GM12872 (cell line): ENCODE data around the gene SPATA6.

ENCODE experiments used
- TF ChIP-seq, protein P1 (sequence below): IDR thresholded peaks from 3 replicates; pipeline ENCODE4 v1.5.1; 2011; ENCODE audit warnings: low read depth, mild to moderate bottlenecking, low read length, moderate library complexity; ENCODE audit not compliant: insufficient read depth

The SPATA6 gene

DNA sequence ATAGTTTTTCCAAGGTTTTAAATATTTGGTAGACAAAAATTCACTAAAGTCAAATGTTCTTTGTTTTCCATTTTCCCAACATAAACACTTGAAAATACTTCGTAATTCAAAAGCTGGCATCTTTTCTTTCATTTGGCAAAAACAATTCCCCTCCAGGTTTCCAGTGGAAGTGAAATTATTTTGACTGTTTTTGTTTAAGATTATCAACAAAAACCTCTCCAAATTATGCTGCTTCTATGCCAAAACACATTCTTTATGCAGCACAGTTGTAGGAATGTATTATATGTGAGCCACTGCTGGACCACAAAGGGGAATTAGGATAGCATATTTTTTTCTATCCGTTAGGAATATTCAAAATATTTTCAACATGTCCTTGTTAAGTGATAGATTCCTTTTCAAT, 205.4 kb downstream of the SPATA6 start:
- TF ChIP-seq, protein P1, sequence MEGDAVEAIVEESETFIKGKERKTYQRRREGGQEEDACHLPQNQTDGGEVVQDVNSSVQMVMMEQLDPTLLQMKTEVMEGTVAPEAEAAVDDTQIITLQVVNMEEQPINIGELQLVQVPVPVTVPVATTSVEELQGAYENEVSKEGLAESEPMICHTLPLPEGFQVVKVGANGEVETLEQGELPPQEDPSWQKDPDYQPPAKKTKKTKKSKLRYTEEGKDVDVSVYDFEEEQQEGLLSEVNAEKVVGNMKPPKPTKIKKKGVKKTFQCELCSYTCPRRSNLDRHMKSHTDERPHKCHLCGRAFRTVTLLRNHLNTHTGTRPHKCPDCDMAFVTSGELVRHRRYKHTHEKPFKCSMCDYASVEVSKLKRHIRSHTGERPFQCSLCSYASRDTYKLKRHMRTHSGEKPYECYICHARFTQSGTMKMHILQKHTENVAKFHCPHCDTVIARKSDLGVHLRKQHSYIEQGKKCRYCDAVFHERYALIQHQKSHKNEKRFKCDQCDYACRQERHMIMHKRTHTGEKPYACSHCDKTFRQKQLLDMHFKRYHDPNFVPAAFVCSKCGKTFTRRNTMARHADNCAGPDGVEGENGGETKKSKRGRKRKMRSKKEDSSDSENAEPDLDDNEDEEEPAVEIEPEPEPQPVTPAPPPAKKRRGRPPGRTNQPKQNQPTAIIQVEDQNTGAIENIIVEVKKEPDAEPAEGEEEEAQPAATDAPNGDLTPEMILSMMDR: no peak

DNA sequence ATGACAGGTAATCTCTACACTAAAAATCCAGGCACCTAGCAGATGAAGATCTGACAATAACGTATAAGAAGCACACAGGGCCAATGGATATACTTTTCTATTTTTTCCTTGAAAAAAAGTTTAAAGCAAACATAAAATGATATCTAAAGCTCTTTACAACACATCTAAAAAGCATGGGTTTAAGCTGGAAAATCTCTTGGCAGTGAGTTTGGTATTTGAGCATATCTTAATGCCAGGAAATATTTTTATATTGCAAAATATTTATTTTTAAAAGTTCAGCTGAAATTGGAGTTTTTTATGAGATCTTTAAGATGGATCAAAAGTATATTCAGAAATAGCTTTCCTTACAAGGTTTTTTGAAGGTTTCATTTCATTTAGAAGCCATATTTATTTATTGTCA, 209.0 kb downstream of the SPATA6 start:
- TF ChIP-seq, protein P1: no peak

DNA sequence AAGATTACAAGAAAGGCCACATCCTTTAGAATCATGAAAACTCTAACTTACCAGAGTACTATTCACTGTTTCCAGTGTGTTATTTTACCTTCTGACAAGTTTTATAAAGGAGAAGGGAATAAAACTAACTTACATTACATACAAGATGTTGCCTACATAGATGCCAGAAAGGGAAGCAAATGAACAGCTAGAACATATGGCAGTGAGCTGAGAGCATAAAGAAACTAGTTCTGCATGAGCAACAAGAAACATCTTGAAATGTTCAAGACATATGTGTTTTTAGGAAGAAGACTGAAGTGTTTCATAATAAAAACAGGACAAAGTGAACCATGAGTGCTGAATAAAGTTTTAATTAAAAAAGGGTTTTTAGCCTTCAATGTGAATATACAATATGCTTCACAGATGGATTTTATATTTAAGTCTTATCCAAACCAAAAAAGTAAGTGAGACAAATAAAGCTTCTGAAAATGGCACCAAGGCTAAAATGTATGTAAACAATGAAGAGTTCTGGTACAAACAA, 210.1 kb downstream of the SPATA6 start:
- TF ChIP-seq, protein P1: no peak

DNA sequence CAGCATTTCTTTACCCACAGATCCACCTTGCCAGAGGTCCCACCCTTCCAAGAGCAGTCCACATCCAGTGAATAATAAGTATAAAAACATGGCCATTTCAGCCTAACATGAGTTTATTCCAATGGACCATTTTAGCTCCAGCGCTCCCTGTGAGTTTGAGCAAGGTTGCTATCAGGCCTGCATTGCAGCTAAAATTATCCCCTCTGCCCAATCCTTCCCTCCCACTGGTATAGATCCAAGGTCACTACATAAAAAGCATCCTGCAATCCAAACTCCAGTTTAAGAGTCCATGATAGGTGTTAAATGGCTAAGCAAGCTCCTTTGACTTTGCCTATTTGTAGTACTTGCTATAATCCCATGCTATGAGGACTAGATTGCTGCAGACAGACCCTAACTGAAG, 213.9 kb downstream of the SPATA6 start:
- TF ChIP-seq, protein P1: no peak

DNA sequence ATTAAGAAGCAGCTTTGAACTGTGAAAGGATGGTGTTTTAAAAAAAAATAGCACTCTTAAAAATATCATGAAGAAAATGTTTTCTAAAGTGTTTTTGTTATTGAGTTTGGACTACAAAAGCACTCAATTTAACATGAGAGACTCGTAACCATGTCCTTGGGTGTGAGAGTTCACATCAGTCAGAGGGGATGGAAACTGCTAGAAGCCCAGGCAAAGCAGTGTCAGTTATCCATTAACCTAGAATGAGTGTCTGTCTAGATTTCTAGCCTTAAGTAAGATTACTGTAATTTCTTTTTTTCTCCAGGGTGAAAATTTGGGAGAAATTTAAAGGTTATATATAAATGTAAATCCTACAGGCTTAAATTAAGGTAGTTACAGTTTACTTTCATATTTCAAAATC, 217.8 kb downstream of the SPATA6 start:
- TF ChIP-seq, protein P1: no peak

DNA sequence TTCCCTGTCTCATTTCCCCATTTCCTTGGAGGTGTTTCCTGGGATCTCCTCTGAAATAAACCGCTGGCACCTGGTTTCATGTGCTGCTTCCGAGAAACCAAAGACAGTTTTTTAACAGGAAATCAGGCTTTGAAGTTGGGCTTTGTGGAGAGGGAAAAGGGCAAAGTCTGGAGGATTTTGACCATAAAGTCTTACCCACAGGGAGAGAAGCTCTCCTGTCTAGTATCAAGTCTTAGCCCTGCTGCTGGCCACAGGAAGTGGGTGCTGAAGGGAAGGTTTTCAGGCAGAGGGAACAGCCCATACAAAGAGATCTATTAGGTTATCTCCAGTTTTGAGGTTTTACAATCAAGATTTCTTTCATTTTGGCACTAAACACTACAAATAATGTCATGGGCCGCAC, 220.2 kb downstream of the SPATA6 start:
- TF ChIP-seq, protein P1: no peak

DNA sequence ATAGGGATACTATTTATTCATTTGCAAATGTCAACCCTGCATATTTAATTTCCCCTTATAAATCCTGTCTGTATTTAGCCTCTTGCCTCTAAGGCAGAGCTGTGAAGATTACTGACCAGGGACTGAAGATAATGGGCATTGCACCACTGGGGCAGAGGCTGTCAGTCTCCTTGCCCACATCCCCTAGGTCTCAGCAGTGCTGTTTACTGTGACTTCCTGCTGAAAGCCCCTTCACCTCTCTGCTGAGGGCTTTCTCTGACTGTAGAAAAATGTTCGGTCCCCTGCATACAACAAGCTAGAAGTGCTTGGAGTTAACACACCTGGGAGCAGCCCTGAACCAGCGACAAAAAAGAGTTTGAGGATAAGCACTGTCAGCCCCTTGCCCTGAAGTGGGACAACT, 220.7 kb downstream of the SPATA6 start:
- TF ChIP-seq, protein P1: no peak
